ENCODE data around the gene PLEKHA5. TPM values are rescaled to one million over a fixed set of nuclear protein-coding genes. Genes with fewer than 3 reads are reported as not detected.
"Not testable (repeated sequence)": the region's sequence is repeated elsewhere in the genome, so short reads cannot be mapped to it uniquely, and the experiment has no call there.

Gene PLEKHA5
- polyA plus RNA-seq, 3 donors = 97.4 to 117 (median 98.7) TPM

DNA sequence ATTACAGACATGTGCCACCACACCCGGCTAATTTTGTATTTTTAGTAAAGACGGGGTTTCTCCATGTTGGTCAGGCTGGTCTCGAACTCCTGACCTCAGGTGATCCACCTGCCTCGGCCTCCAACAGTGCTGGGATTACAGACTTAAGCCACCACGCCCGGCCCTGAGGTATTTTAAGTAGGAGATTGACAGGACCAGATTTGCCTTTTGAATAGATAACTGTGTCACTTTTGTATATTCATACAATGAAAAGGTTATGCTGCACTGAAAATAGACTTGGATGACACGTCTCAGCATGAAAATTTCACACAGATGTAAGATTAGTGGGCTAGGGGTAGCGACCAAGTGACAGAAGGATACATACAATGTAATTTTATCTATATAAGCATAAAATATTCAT, 263.1 kb downstream of the PLEKHA5 start:
- not testable (repeated sequence) for DNase-seq (ENCODE audit: low read depth in 3 of 3, low spot score in 2 of 3)

DNA sequence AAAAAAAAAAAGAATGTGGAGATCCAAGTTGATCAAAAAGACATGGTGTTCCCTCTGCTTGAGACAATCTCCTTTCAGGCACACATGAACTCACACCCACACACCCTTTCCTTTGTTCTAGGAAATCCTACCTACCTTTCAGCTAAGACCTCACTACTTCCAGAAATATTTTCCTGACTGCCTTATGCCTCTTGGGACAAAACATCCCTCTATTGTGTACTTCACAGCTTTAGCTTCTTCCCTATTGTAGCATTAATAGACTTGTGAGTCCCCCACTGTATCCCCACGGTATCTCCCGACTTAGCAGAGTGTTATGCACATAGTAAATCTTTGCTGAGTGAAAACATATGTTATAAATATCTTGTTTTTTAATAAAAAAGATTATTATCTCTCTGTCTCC, 264.9 kb downstream of the PLEKHA5 start:
- no peak for DNase-seq (ENCODE audit: low read depth in 3 of 3, low spot score in 2 of 3)

- DNase-seq (ENCODE audit: low read depth in 3 of 3, low spot score in 2 of 3) = no peak
Observed at GRCh38 chr12:19397534-19397933, 268.0 kb downstream of the PLEKHA5 start.

DNA sequence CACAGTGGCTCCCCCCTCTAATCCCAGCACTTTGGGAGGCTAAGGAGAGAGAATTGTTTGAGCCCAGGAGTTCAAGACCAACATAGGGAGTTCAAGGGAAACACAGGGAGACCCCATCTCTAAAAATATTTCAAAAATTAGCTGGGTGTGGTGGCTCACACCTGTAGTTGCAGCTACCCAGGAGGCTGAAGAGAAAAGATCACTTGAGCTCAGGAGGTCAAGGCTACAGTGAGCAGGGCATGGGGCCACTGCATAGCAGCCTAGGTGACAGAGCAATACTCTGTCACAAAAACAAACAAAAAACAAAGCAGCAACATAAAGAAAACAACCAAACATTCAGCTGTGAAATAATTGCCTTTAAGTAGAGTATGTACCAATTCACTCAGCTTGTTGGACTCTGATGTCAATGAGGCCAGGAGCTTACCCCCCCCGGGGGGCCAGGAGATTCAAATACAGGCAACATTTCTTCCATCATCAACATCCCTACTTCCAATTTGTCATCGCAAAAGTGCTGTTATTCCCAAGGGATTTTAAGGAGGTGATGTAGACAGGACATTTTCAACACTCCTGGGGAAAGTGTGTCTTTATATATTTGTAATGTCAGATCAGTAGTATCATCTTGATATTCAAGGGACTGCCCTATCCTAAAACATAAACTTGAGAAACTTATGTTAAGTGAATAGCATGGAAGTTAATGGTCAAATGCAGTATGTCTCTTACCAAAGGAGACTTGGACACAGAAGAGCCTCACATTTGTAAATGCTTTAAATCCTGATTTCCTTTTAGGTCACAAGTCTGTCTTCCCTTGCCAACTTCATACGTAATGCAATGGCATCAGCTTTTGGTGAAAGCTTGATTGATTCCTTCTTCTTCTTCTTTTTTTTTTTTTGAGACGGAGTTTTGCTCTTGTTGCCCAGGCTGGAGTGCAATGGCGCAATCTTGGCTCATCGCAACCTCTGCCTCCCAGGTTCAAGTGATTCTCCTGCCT, 269.1 kb downstream of the PLEKHA5 start:
- no peak for DNase-seq (ENCODE audit: low read depth in 3 of 3, low spot score in 2 of 3)

DNA sequence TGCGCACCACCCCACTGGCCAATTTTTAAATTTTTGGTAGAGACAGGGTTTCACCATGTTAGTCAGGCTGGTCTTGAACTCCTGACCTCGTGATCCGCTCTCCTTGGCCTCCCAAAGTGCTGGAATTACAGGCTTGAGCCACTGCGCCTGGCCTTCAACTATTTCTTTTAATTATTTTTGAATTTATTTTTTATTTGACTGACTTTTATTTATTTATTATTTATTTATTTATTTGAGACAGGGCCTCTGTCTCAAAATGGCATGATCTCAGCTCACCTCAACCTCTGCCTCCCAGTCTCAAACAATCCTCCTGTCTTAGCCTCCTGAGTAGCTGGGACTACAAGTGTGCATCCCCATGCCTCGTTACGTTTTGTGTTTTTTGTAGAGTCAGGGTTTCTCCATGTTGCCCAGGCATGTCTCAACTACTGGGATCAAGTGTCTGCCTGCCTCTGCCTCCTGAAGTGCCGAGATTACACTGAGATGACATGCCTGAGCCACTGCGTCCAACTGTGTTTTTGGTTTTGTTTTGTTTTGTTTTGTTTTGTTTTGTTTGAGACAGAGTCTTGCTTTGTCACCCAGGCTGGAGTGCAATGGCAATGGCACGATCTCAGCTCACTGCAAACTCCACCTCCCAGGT, 271.2 kb downstream of the PLEKHA5 start:
- DNase-seq (ENCODE audit: low read depth in 3 of 3, low spot score in 2 of 3) = not testable (repeated sequence)

DNA sequence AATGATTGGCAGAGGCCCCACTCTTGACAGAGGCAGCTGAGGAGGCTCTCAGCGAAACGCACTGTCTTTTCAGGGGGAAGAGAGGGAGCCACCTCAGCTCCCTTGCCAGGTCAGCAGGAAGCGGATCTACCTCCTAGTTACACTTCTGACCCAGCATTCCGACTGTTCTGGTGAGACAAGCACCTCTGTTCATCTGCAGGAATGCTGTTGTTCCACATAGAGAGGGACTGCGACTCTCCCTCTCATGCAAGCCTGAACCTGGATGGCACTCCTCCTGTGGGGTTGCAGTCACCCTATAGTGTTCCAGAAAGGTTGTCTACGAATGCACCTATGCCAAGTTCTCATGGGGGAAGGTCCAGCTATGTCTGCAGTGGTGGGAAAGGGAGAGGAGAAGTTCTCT, 272.7 kb downstream of the PLEKHA5 start:
- no peak for DNase-seq (ENCODE audit: low read depth in 3 of 3, low spot score in 2 of 3)

GRCh38 chr12:19402743-19403431, 273.4 kb downstream of the PLEKHA5 start:
- DNase-seq (ENCODE audit: low read depth in 3 of 3, low spot score in 2 of 3) = no peak

GRCh38 chr12:19404242-19404880, 274.8 kb downstream of the PLEKHA5 start:
- no peak for DNase-seq (ENCODE audit: low read depth in 3 of 3, low spot score in 2 of 3)

GRCh38 chr12:19409376-19409775, 279.8 kb downstream of the PLEKHA5 start:
- DNase-seq (ENCODE audit: low read depth in 3 of 3, low spot score in 2 of 3) = no peak

GRCh38 chr12:19410211-19410610, 280.7 kb downstream of the PLEKHA5 start:
- DNase-seq (ENCODE audit: low read depth in 3 of 3, low spot score in 2 of 3) = no peak

GRCh38 chr12:19410629-19411185, 281.2 kb downstream of the PLEKHA5 start:
- DNase-seq (ENCODE audit: low read depth in 3 of 3, low spot score in 2 of 3) = no peak

GRCh38 chr12:19411234-19412204, 282.0 kb downstream of the PLEKHA5 start:
- no peak for DNase-seq (ENCODE audit: low read depth in 3 of 3, low spot score in 2 of 3)

- no peak for DNase-seq (ENCODE audit: low read depth in 3 of 3, low spot score in 2 of 3)
Observed at GRCh38 chr12:19412844-19413243, 283.3 kb downstream of the PLEKHA5 start.

DNA sequence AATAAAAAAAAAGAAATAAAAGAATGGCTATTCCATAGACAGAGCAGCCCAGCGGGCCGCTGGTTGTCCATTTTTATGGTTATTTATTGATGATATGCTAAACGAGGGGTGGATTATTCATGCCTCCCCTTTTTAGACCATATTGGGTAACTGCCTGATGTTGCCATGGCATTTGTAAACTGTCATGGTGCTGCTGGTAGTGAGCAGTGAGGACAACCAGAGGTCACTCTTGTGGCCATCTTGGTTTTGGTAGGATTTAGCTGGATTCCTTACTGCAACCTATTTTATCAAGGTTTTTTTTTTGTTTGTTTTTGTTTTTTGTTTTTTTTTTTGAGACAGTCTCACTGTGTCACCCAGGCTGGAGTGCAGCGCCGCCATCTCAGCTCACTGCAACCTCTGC, 284.0 kb downstream of the PLEKHA5 start:
- DNase-seq (ENCODE audit: low read depth in 3 of 3, low spot score in 2 of 3) = not testable (repeated sequence)

GRCh38 chr12:19415563-19415962, 286.0 kb downstream of the PLEKHA5 start:
- no peak for DNase-seq (ENCODE audit: low read depth in 3 of 3, low spot score in 2 of 3)

- DNase-seq (ENCODE audit: low read depth in 3 of 3, low spot score in 2 of 3) = no peak
Observed at GRCh38 chr12:19419086-19419485, 289.6 kb downstream of the PLEKHA5 start.

GRCh38 chr12:19421503-19422282, 292.2 kb downstream of the PLEKHA5 start:
- no peak for DNase-seq (ENCODE audit: low read depth in 3 of 3, low spot score in 2 of 3)

GRCh38 chr12:19423166-19423930, 293.8 kb downstream of the PLEKHA5 start:
- no peak for DNase-seq (ENCODE audit: low read depth in 3 of 3, low spot score in 2 of 3)
